Neuronal stem cell (in vitro differentiated cells): Measurements from ENCODE around the gene NANOGP8.

Source experiments
- DNase-seq: peaks from one replicate; pipeline ENCODE4 v3.0.0-alpha.2; 2013; ENCODE audit warnings: low spot score
- H2AFZ ChIP-seq: one replicate; pipeline ENCODE4 v1.6.1; 2013; ENCODE audit warnings: mild to moderate bottlenecking, low read length, inconsistent platforms
- H2AK5ac ChIP-seq: 2 replicates; pipeline ENCODE4 v1.6.1; 2013; ENCODE audit warnings: low read depth, mild to moderate bottlenecking, inconsistent platforms, low read length, moderate library complexity, mixed read lengths
- H2BK120ac ChIP-seq: 2 replicates; pipeline ENCODE4 v1.6.1; 2013; ENCODE audit warnings: low read depth, mild to moderate bottlenecking, inconsistent platforms, low read length, moderate library complexity, mixed read lengths
- H2BK12ac ChIP-seq: one replicate; pipeline ENCODE4 v1.6.1; 2013; ENCODE audit warnings: low read length, inconsistent platforms
- H2BK15ac ChIP-seq: 2 replicates; pipeline ENCODE4 v1.6.1; 2013; ENCODE audit warnings: mild to moderate bottlenecking, low read length, inconsistent platforms, mixed read lengths
- H2BK5ac ChIP-seq: one replicate; pipeline ENCODE4 v1.6.1; 2013; ENCODE audit warnings: inconsistent platforms, mild to moderate bottlenecking, low read length, moderate library complexity
- H3K14ac ChIP-seq: one replicate; pipeline ENCODE4 v1.6.1; 2013; ENCODE audit warnings: low read length, inconsistent platforms
- H3K18ac ChIP-seq: 2 replicates; pipeline ENCODE4 v1.6.1; 2013; ENCODE audit warnings: low read length, inconsistent platforms
- H3K23ac ChIP-seq: 2 replicates; pipeline ENCODE4 v1.6.1; 2013; ENCODE audit warnings: low read depth, mild to moderate bottlenecking, mixed read lengths, low read length, inconsistent platforms; ENCODE audit not compliant: poor library complexity
- H3K27ac ChIP-seq: replicated peaks from 3 replicates; pipeline ENCODE4 v1.5.1; 2013; ENCODE audit warnings: low read length, inconsistent platforms
- H3K27me3 ChIP-seq, 3 experiments: 2 replicates each; pipeline ENCODE4 v1.6.1; 2013; ENCODE audit warnings: low read length in 3 of 3, mild to moderate bottlenecking in 2 of 3, inconsistent platforms in 1 of 3, low read depth in 1 of 3, mixed read lengths in 1 of 3, moderate library complexity in 1 of 3; ENCODE audit not compliant: control insufficient read depth in 3 of 3, insufficient read depth in 3 of 3
- H3K36me3 ChIP-seq, 2 donors: replicated peaks in 1 of 2; 2 replicates each; pipeline ENCODE4 v1.6.1; 2013; ENCODE audit warnings: low read length in 2 of 2; ENCODE audit not compliant: control insufficient read depth in 2 of 2, insufficient read depth in 2 of 2
- H3K4ac ChIP-seq: 2 replicates; pipeline ENCODE4 v1.6.1; 2013; ENCODE audit warnings: inconsistent platforms, mild to moderate bottlenecking, low read length, moderate library complexity
- H3K4me1 ChIP-seq, 2 donors: 1 replicate in 1 of 2; 2 replicates in 1 of 2; pipeline ENCODE4 v1.6.1; 2013; ENCODE audit warnings: low read length in 2 of 2, low read depth in 1 of 2; ENCODE audit not compliant: control insufficient read depth in 2 of 2, insufficient read depth in 1 of 2
- H3K4me2 ChIP-seq: one replicate; pipeline ENCODE4 v1.6.1; 2013; ENCODE audit warnings: mild to moderate bottlenecking, low read length, inconsistent platforms; ENCODE audit not compliant: insufficient read depth, poor library complexity, severe bottlenecking
- H3K4me3 ChIP-seq, 2 donors: 2 replicates each; pipeline ENCODE4 v1.5.1; 2013; ENCODE audit warnings: low read length in 2 of 2, mild to moderate bottlenecking in 2 of 2, inconsistent platforms in 1 of 2, moderate library complexity in 1 of 2
- H3K79me1 ChIP-seq: one replicate; pipeline ENCODE4 v1.6.1; 2013; ENCODE audit warnings: low read depth, mild to moderate bottlenecking, inconsistent platforms, low read length, moderate library complexity
- H3K9ac ChIP-seq: one replicate; pipeline ENCODE4 v1.6.1; 2013; ENCODE audit warnings: mild to moderate bottlenecking, low read depth, low read length, inconsistent platforms; ENCODE audit not compliant: poor library complexity
- H3K9me3 ChIP-seq, 2 donors: replicated peaks in 1 of 2; 2 replicates each; pipeline versions ENCODE3 to v1.6.1; 2013; ENCODE audit warnings: low read length in 2 of 2, mild to moderate bottlenecking in 2 of 2, inconsistent platforms in 1 of 2, low read depth in 1 of 2, mixed read lengths in 1 of 2, moderate library complexity in 1 of 2; ENCODE audit not compliant: control insufficient read depth in 2 of 2, insufficient read depth in 1 of 2
- H4K8ac ChIP-seq: one replicate; pipeline ENCODE4 v1.6.1; 2013; ENCODE audit warnings: low read depth, mild to moderate bottlenecking, inconsistent platforms, low read length, moderate library complexity
- H4K91ac ChIP-seq: one replicate; pipeline ENCODE4 v1.6.1; 2013; ENCODE audit warnings: low read length, low read depth, mild to moderate bottlenecking, inconsistent platforms; ENCODE audit not compliant: poor library complexity
- WGBS, 2 donors: extraction: QIAGEN DNeasy Blood & Tissue Kit; methylation state at CpG; one replicate each; pipeline ENCODE4 v1.1.7; 2013; ENCODE audit warnings: missing lambda C conversion rate in 2 of 2, mixed read lengths in 1 of 2; ENCODE audit not compliant: insufficient read length in 2 of 2, insufficient replicate concordance in 1 of 2; ENCODE audit errors: extremely low coverage in 2 of 2; 5-methylcytosine and 5-hydroxymethylcytosine counted together

NANOGP8 gene

GRCh38 chr15:35061161-35061824 is 23.8 kb downstream of the NANOGP8 start:
- Histone ChIP-seq H3K4me3 (no peak overlapping the region), H3K9ac (no peak overlapping the region), H3K23ac (no peak overlapping the region), H2BK120ac (no peak overlapping the region), H3K4me1 (peaks cover 0 to 2% of the 10 kb centered on the region in 2 donors), H3K36me3 (no peaks in the 10 kb centered on the region), H2AK5ac (no peak overlapping the region), H4K91ac (no peak overlapping the region), H2BK12ac (no peak overlapping the region), H3K14ac (no peak overlapping the region), H3K27ac (no peak overlapping the region), H3K18ac (no peak overlapping the region), H3K9me3 (no peaks in the 10 kb centered on the region), H3K79me1 (no peaks in the 10 kb centered on the region), H4K8ac (no peak overlapping the region), H3K4ac (no peak overlapping the region), H3K4me2 (no peak overlapping the region), H2AFZ (no peak overlapping the region), H2BK5ac (no peak overlapping the region), H3K27me3 (no peaks in the 10 kb centered on the region), H2BK15ac (no peak overlapping the region)
- no CpG with 5 or more reads among the region's 13 CpGs for WGBS, 2 donors
- DNase-seq, result no peak

DNA sequence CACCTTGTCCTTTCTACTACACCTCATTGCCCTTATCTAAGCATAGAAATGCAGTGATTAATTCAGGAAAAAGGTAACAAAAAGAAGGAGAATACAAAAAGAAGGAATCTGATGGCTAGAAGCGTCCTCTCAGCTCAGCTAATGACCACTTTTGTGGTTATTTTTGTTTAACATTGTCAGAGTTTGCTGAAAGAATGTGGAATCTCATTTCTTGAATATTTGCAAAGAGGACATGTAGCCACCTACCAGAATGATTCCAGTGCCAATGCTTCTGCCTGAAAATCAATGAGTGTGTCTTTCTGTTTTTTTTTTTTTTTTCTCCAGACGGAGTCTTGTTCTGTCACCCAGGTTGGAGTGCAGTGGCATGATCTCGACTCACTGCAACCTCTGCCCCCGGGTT is 24.5 kb downstream of the NANOGP8 start:
- H3K4me1 ChIP-seq, result peaks cover 0 to 2% of the 10 kb centered on the region in 2 donors
- H3K18ac ChIP-seq, result no peak overlapping the region
- H2AK5ac ChIP-seq, result no peak overlapping the region
- H4K91ac ChIP-seq, result no peak overlapping the region
- H3K9ac ChIP-seq, result no peak overlapping the region
- WGBS, 2 donors, result no CpG with 5 or more reads among the region's 4 CpGs
- H3K4me2 ChIP-seq, result no peak overlapping the region
- H2BK12ac ChIP-seq, result no peak overlapping the region
- H2BK5ac ChIP-seq, result no peak overlapping the region
- H2BK120ac ChIP-seq, result no peak overlapping the region
- no peak for DNase-seq
- no peak overlapping the region for H3K4ac ChIP-seq
- H3K14ac ChIP-seq, result no peak overlapping the region
- H3K36me3 ChIP-seq, result no peaks in the 10 kb centered on the region
- no peaks in the 10 kb centered on the region for H3K27me3 ChIP-seq
- no peak overlapping the region for H2AFZ ChIP-seq
- no peak overlapping the region for H3K23ac ChIP-seq
- no peak overlapping the region for H3K4me3 ChIP-seq
- no peak overlapping the region for H2BK15ac ChIP-seq
- H3K79me1 ChIP-seq, result no peaks in the 10 kb centered on the region
- no peak overlapping the region for H4K8ac ChIP-seq
- H3K27ac ChIP-seq, result no peak overlapping the region
- no peaks in the 10 kb centered on the region for H3K9me3 ChIP-seq

- Histone ChIP-seq H2BK120ac (no peak overlapping the region), H2BK12ac (no peak overlapping the region), H2BK5ac (no peak overlapping the region), H3K36me3 (no peaks in the 10 kb centered on the region), H4K8ac (no peak overlapping the region), H4K91ac (no peak overlapping the region), H3K4me3 (no peak overlapping the region), H3K27me3 (peaks cover 0 to under 1% (median 0%) of the 10 kb centered on the region in 3 experiments), H3K79me1 (no peaks in the 10 kb centered on the region), H3K27ac (no peak overlapping the region), H3K4ac (no peak overlapping the region), H3K9ac (no peak overlapping the region), H3K4me2 (no peak overlapping the region), H3K18ac (no peak overlapping the region), H2BK15ac (no peak overlapping the region), H3K4me1 (peaks cover 0 to 2% of the 10 kb centered on the region in 2 donors), H3K14ac (no peak overlapping the region), H2AFZ (no peak overlapping the region), H2AK5ac (no peak overlapping the region), H3K9me3 (peaks cover 0 to 2% of the 10 kb centered on the region in 2 donors), H3K23ac (no peak overlapping the region)
- no peak for DNase-seq
- no CpG with 5 or more reads among the region's 5 CpGs for WGBS, 2 donors
Observed at GRCh38 chr15:35058534-35059054, 26.5 kb downstream of the NANOGP8 start.

DNA sequence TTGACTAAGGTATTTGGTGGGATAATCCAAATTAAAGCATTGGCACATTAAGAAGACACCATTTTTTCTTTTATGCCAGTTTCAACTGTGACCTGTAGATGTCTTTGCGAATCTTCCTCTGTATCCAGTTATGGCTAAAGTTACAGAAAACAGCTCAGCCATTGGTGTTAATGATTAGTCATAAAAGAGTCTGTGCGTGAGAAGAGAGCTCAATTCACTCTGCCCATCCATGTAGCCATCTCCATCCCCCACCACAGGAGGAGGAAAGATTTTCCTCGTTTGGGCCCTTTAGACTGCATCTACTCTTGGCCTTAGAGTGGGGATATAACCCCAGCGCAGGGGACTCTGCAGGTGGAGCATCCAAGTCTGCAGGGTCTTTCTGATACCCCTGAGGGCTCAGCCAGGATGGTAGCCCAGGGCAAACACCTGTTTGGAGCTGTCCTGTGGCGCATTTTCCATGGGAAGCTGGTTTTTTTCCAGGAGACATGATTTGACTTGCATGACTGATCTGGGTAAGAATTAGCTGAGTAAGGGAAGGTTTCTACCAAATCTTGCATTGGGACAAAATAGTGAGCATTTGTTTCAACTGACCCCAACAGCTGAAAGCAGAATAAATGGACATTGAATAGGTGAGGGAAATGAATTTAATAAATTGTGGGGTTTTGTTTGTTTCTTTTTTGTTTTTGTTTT is 29.5 kb downstream of the NANOGP8 start:
- Histone ChIP-seq H3K18ac (no peak overlapping the region), H4K8ac (no peak overlapping the region), H3K27me3 (peaks cover 0 to 2% (median 0%) of the 10 kb centered on the region in 3 experiments), H3K4me1 (peaks cover 0 to 2% of the 10 kb centered on the region in 2 donors), H2BK12ac (no peak overlapping the region), H4K91ac (no peak overlapping the region), H3K4me2 (no peak overlapping the region), H2AFZ (no peak overlapping the region), H3K4me3 (no peak overlapping the region), H3K9me3 (peaks cover 0 to 2% of the 10 kb centered on the region in 2 donors), H3K79me1 (no peaks in the 10 kb centered on the region), H2BK5ac (no peak overlapping the region), H3K14ac (no peak overlapping the region), H2BK15ac (no peak overlapping the region), H3K27ac (no peak overlapping the region), H3K4ac (no peak overlapping the region), H3K9ac (no peak overlapping the region), H3K23ac (no peak overlapping the region), H2AK5ac (no peak overlapping the region), H2BK120ac (no peak overlapping the region), H3K36me3 (no peaks in the 10 kb centered on the region)
- no peak for DNase-seq
- WGBS, 2 donors, result no CpG with 5 or more reads among the region's 5 CpGs
